ENCODE results near the gene FZR1. TPM values are rescaled to one million over a fixed set of nuclear protein-coding genes. Genes with fewer than 3 reads are reported as not detected.

Gene FZR1
- total and polyA plus RNA-seq, 2 of the 4 experiments (the other 2 are of a cell fraction): 21.5 to 47.8 TPM

- peak; percentile 95 for TF ChIP-seq MAZ (IDR thresholded peaks at IDR 0.05; ENCODE audit: borderline replicate concordance, low read depth, low read length)
- peak; percentile 72; the same call in 1 of the 2 replicates for TF ChIP-seq MXI1 (IDR thresholded peaks at IDR 0.05; ENCODE audit: borderline replicate concordance, low read depth, low read length)
Observed at GRCh38 chr19:3459089-3459881, 46.8 kb upstream of the FZR1 start (continued).

GRCh38 chr19:3459965-3460582 is 46.0 kb upstream of the FZR1 start:
- CTCF ChIA-PET: no interaction called here
- WGBS, 2 experiments (ENCODE audit: extremely low coverage in 2 of 2, insufficient read length in 1 of 2): 83% methylated on average over 5 of the region's 15 CpGs; no CpG with 5 or more reads in 1 of the 2 experiments
- Histone ChIP-seq H3K9ac (ENCODE audit: low read depth, low read length) (no peak overlapping the region), H3K23ac (ENCODE audit: low read depth, low read length) (peak overlapping the region; percentile 36; the same call in 1 of the 2 replicates), H2AK9ac (replicated peaks; ENCODE audit: low read depth, low read length, poor library complexity) (peak overlapping the region; percentile 65), H3K27ac (ENCODE audit: insufficient read depth, low read length) (peak overlapping the region; percentile 12; the same call in 1 of the 2 replicates), H3K4me3 (ENCODE audit: insufficient read depth, low read depth, low read length) (no peak overlapping the region), H3K9me1 (ENCODE audit: insufficient read depth, low read length) (peaks cover 6% of the 10 kb centered on the region; the same call in 1 of the 2 replicates), H3K4me1 (ENCODE audit: control insufficient read depth, insufficient read depth, low read length) (peaks cover 29% of the 10 kb centered on the region), H2BK15ac (ENCODE audit: low read depth, low read length) (peak overlapping the region; percentile 47; the same call in 1 of the 3 replicates), H2AK5ac (ENCODE audit: low read depth, low read length) (peak overlapping the region; percentile 94), H3K4ac (ENCODE audit: low read depth, low read length) (peak overlapping the region; percentile 67), H3K14ac (replicated peaks; ENCODE audit: low read depth, low read length) (peak overlapping the region; percentile 81), H3K56ac (ENCODE audit: extremely low read depth, insufficient read depth, low read length) (no peak overlapping the region), H4K91ac (ENCODE audit: insufficient read depth, low read depth, low read length) (peak overlapping the region; percentile 68), H3K27me3 (ENCODE audit: control insufficient read depth, insufficient read depth, low read length) (no peaks in the 10 kb centered on the region), H3K79me1 (ENCODE audit: low read depth in 1 of 2, low read length in 2 of 2) (peaks cover 32 to 68% of the 10 kb centered on the region in 2 experiments), H3K4me2 (ENCODE audit: low read depth, low read length) (no peak overlapping the region), H3K9me3 (ENCODE audit: control insufficient read depth, insufficient read depth, low read length) (no peaks in the 10 kb centered on the region), H2AFZ (replicated peaks; ENCODE audit: low read length, poor library complexity) (peak overlapping the region; percentile 72), H4K20me1 (ENCODE audit: insufficient read depth, low read length) (peaks cover 41% of the 10 kb centered on the region), H2BK120ac (ENCODE audit: low read depth, low read length) (peak overlapping the region; percentile 69), H2BK5ac (ENCODE audit: low read depth, low read length, poor library complexity, severe bottlenecking) (peak overlapping the region; percentile 17), H3K18ac (ENCODE audit: low read depth, low read length) (no peak overlapping the region), H2BK20ac (ENCODE audit: low read depth, low read length) (no peak overlapping the region), H3K36me3 (ENCODE audit: control insufficient read depth, insufficient read depth, low read length) (peaks cover 37% of the 10 kb centered on the region), H4K8ac (ENCODE audit: low read depth in 2 of 2, low read length in 2 of 2) (peak overlapping the region in 1 of 2 experiments; percentile 56; a peak in 1 of 4 replicates), H4K5ac (ENCODE audit: low read depth, low read length) (no peak overlapping the region)
- in situ Hi-C loops (cut with MboI; ENCODE audit: low sequenced_read_pairs) (no loop called here), dilution Hi-C loops (cut with HindIII; ENCODE audit: low sequenced_read_pairs, unreplicated experiment) (no loop called here), intact Hi-C loops (cut with micrococcal nuclease) (no loop called here)
- POLR2A ChIA-PET (ENCODE audit: unreplicated experiment): interaction anchor here (0.7 kb wide), 1 partner anchor 656 kb away, joined by 3 read pairs; no protein-coding TSS in a partner anchor
- ATAC-seq (ENCODE audit: low read depth) (no peak), DNase-seq (no peak)
- BruUV-seq (replicated peaks): no TSS peak
- TF ChIP-seq FOS (IDR thresholded peaks at IDR 0.05; ENCODE audit: low read depth, low read length): no peak
- no peak for TF ChIP-seq SMC3 (IDR thresholded peaks at IDR 0.05; ENCODE audit: low read depth, low read length)
- no peak for TF ChIP-seq MAFK (IDR thresholded peaks at IDR 0.05; ENCODE audit: low read depth, low read length)
- TF ChIP-seq POLR2A (IDR thresholded peaks at IDR 0.05; ENCODE audit: low read depth, low read length): peak; percentile 1; the same call in 1 of the 2 replicates
- no peak for TF ChIP-seq BHLHE40 (IDR thresholded peaks at IDR 0.05; ENCODE audit: low read depth, low read length)
- no peak for TF ChIP-seq CHD1 (IDR thresholded peaks at IDR 0.05; ENCODE audit: low read depth, low read length)

All from IMR-90 (cell line).